ENCODE results near the gene IQCK. TPM values are rescaled to one million over a fixed set of nuclear protein-coding genes. Genes with fewer than 3 reads are reported as not detected.

IQCK gene
- polyA plus RNA-seq, 3 donors = 0.52 to 1.2 (median 0.58) TPM

- no peak overlapping the region for H3K4me3 Mint-ChIP-seq
- H3K9me3 Mint-ChIP-seq = peaks cover 0 to 27% (median 7%) of the 10 kb centered on the region in 7 donors
Measured at GRCh38 chr16:19881028-19881427, 163.0 kb downstream of the IQCK start.

DNA sequence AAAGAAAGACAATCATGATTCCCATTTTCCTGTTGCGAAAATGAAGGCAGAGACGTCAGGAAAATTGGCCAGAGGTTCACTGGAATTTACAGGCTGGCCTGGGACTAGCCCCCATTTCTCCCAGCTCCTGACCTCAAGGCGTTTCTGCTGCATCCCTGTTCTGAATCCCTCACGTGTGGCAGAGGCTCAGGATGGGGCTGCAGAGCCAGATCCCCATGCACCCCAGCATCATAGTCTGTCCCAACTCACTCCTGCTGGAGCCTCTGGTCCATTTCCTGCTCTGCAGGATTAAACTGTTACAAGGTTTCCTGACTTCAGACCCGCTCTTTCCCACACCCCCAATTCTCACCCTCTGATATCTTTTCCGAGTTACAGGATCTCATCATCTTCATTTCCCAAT is 163.7 kb downstream of the IQCK start:
- H3K27me3 Mint-ChIP-seq (ENCODE audit: low read depth in 3 of 3) = peaks cover 51 to 58% (median 55%) of the 10 kb centered on the region in 3 donors
- H3K9me3 ChIP-seq (replicated peaks in 1 of 2; ENCODE audit: control insufficient read depth in 1 of 2, insufficient read depth in 1 of 2, low read length in 2 of 2) = peaks cover 4 to 16% of the 10 kb centered on the region in 2 donors
- no peaks in the 10 kb centered on the region for H4K20me1 ChIP-seq (ENCODE audit: insufficient read depth, low read length)
- H3K36me3 Mint-ChIP-seq = peaks cover 5% of the 10 kb centered on the region in 2 donors
- no peak overlapping the region for H3K4me3 ChIP-seq (replicated peaks in 1 of 3; ENCODE audit: low read depth in 2 of 3, low read length in 3 of 3)
- peaks cover 0 to 27% (median 7%) of the 10 kb centered on the region in 7 donors for H3K9me3 Mint-ChIP-seq
- H3K4me1 ChIP-seq (ENCODE audit: control insufficient read depth in 1 of 2, insufficient read depth in 2 of 2, low read length in 2 of 2) = peaks cover 22 to 31% of the 10 kb centered on the region in 2 donors
- WGBS (ENCODE audit: insufficient coverage) = 67% methylated on average over 6 of the region's 6 CpGs
- H3K9ac ChIP-seq (ENCODE audit: insufficient read depth, low read length, poor library complexity, severe bottlenecking) = no peak overlapping the region
- H3K79me2 ChIP-seq (ENCODE audit: insufficient read depth, low read length) = no peaks in the 10 kb centered on the region
- H3K4me2 ChIP-seq (replicated peaks; ENCODE audit: extremely low read depth, low read length, poor library complexity, severe bottlenecking) = no peak overlapping the region
- H3K27ac Mint-ChIP-seq = no peak overlapping the region
- TF ChIP-seq, protein P1, sequence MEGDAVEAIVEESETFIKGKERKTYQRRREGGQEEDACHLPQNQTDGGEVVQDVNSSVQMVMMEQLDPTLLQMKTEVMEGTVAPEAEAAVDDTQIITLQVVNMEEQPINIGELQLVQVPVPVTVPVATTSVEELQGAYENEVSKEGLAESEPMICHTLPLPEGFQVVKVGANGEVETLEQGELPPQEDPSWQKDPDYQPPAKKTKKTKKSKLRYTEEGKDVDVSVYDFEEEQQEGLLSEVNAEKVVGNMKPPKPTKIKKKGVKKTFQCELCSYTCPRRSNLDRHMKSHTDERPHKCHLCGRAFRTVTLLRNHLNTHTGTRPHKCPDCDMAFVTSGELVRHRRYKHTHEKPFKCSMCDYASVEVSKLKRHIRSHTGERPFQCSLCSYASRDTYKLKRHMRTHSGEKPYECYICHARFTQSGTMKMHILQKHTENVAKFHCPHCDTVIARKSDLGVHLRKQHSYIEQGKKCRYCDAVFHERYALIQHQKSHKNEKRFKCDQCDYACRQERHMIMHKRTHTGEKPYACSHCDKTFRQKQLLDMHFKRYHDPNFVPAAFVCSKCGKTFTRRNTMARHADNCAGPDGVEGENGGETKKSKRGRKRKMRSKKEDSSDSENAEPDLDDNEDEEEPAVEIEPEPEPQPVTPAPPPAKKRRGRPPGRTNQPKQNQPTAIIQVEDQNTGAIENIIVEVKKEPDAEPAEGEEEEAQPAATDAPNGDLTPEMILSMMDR (IDR thresholded peaks at IDR 0.05) = no peak
- no peak for DNase-seq
- peaks cover 34 to 52% of the 10 kb centered on the region in 2 donors for H3K27me3 ChIP-seq (ENCODE audit: control insufficient read depth in 2 of 2, insufficient read depth in 2 of 2, low read length in 2 of 2)
- peaks cover 22% of the 10 kb centered on the region for H3K4me1 Mint-ChIP-seq
- intact Hi-C loops (cut with micrococcal nuclease) = loop anchor here in 1 of 2 donors (10.0 kb wide), 1 partner anchor 797 kb away; no protein-coding TSS in a partner anchor
- H3K27ac ChIP-seq (ENCODE audit: low read depth in 1 of 2, low read length in 2 of 2) = no peak overlapping the region
- no peaks in the 10 kb centered on the region for H3K36me3 ChIP-seq (replicated peaks in 1 of 2; ENCODE audit: control insufficient read depth in 1 of 2, insufficient read depth in 2 of 2, low read length in 2 of 2)
- H2AFZ ChIP-seq (ENCODE audit: insufficient read depth, low read depth, low read length, poor library complexity, severe bottlenecking) = no peak overlapping the region
- peak overlapping the region in 1 of 2 donors; percentile 84 for H3K4me3 Mint-ChIP-seq

More at GRCh38 chr16:19881028-19881427, 163.0 kb downstream of the IQCK start:
- no peak for DNase-seq
- H3K9me3 ChIP-seq (replicated peaks in 1 of 2; ENCODE audit: control insufficient read depth in 1 of 2, insufficient read depth in 1 of 2, low read length in 2 of 2) = peaks cover 4 to 16% of the 10 kb centered on the region in 2 donors
- Mint-ChIP-seq H3K4me1 (peaks cover 17% of the 10 kb centered on the region), H3K27me3 (ENCODE audit: low read depth in 3 of 3) (peaks cover 49 to 55% (median 52%) of the 10 kb centered on the region in 3 donors), H3K27ac (no peak overlapping the region), H3K36me3 (peaks cover 5% of the 10 kb centered on the region in 2 donors)
- H4K20me1 ChIP-seq (ENCODE audit: insufficient read depth, low read length) = no peaks in the 10 kb centered on the region
- no CpG with 5 or more reads among the region's 7 CpGs for WGBS (ENCODE audit: insufficient coverage)
- H3K36me3 ChIP-seq (replicated peaks in 1 of 2; ENCODE audit: control insufficient read depth in 1 of 2, insufficient read depth in 2 of 2, low read length in 2 of 2) = no peaks in the 10 kb centered on the region
- H3K27ac ChIP-seq (ENCODE audit: low read depth in 1 of 2, low read length in 2 of 2) = no peak overlapping the region
- TF ChIP-seq, protein P1 (IDR thresholded peaks at IDR 0.05) = no peak
- H3K27me3 ChIP-seq (ENCODE audit: control insufficient read depth in 2 of 2, insufficient read depth in 2 of 2, low read length in 2 of 2) = peaks cover 34 to 50% of the 10 kb centered on the region in 2 donors
- H3K79me2 ChIP-seq (ENCODE audit: insufficient read depth, low read length) = no peaks in the 10 kb centered on the region
- peaks cover 16 to 26% of the 10 kb centered on the region in 2 donors for H3K4me1 ChIP-seq (ENCODE audit: control insufficient read depth in 1 of 2, insufficient read depth in 2 of 2, low read length in 2 of 2)
- intact Hi-C loops (cut with micrococcal nuclease) = loop anchor here in 1 of 2 donors (10.0 kb wide), 1 partner anchor 796 kb away; no protein-coding TSS in a partner anchor
- H3K9ac ChIP-seq (ENCODE audit: insufficient read depth, low read length, poor library complexity, severe bottlenecking) = no peak overlapping the region
- H3K4me2 ChIP-seq (replicated peaks; ENCODE audit: extremely low read depth, low read length, poor library complexity, severe bottlenecking) = no peak overlapping the region
- H3K4me3 ChIP-seq (replicated peaks in 1 of 3; ENCODE audit: low read depth in 2 of 3, low read length in 3 of 3) = no peak overlapping the region
- no peak overlapping the region for H2AFZ ChIP-seq (ENCODE audit: insufficient read depth, low read depth, low read length, poor library complexity, severe bottlenecking)
